SK-N-SH treated with all-trans-retinoic acid at 6 μM for 48 hours (cell line): ENCODE measurements around the gene DET1.

Experiments used
- ISL1 ChIP-seq: fragments of 250-450 bp; sonication (Bioruptor Pico); IDR thresholded peaks from 2 replicates; pipeline ENCODE4 v2.1.2; 2022; ENCODE audit warnings: mild to moderate bottlenecking, moderate library complexity
- PATZ1 ChIP-seq: fragments of 250-450 bp; sonication (Bioruptor Pico); IDR thresholded peaks from 2 replicates; pipeline ENCODE4 v1.8.0; 2020; ENCODE audit warnings: mild to moderate bottlenecking, moderate library complexity, borderline replicate concordance
- PPARA ChIP-seq: fragments of 250-450 bp; sonication (Bioruptor Pico); IDR thresholded peaks from 2 replicates; pipeline ENCODE4 v1.5.0; 2020; ENCODE audit warnings: mild to moderate bottlenecking, borderline replicate concordance
- RARB ChIP-seq: fragments of 250-450 bp; sonication (Bioruptor Pico); IDR thresholded peaks from 2 replicates; pipeline ENCODE4 v1.8.0; 2021; ENCODE audit warnings: mild to moderate bottlenecking, moderate library complexity
- ZFP3 ChIP-seq: fragments of 250-450 bp; sonication (Bioruptor Pico); IDR thresholded peaks from 2 replicates; pipeline ENCODE4 v1.5.0; 2020; ENCODE audit warnings: mild to moderate bottlenecking, moderate library complexity
- ZFP30 ChIP-seq: fragments of 450-650 bp; formaldehyde crosslinking; IDR thresholded peaks from 2 replicates; pipeline ENCODE4 v1.5.0; 2022; ENCODE audit warnings: mild to moderate bottlenecking, moderate library complexity
- TF ChIP-seq, protein P1 (sequence below): fragments of 250-450 bp; sonication (Bioruptor Pico); IDR thresholded peaks from 2 replicates; pipeline ENCODE4 v1.5.1; 2020; ENCODE audit warnings: low read depth, mild to moderate bottlenecking, moderate library complexity

- TF ChIP-seq ZFP30 (CRISPR knock-in tag) (no peak), ISL1 (CRISPR knock-in tag) (no peak), PATZ1 (CRISPR knock-in tag) (no peak), PPARA (CRISPR knock-in tag) (no peak), ZFP3 (CRISPR knock-in tag) (no peak), RARB (no peak)
- TF ChIP-seq, protein P1, sequence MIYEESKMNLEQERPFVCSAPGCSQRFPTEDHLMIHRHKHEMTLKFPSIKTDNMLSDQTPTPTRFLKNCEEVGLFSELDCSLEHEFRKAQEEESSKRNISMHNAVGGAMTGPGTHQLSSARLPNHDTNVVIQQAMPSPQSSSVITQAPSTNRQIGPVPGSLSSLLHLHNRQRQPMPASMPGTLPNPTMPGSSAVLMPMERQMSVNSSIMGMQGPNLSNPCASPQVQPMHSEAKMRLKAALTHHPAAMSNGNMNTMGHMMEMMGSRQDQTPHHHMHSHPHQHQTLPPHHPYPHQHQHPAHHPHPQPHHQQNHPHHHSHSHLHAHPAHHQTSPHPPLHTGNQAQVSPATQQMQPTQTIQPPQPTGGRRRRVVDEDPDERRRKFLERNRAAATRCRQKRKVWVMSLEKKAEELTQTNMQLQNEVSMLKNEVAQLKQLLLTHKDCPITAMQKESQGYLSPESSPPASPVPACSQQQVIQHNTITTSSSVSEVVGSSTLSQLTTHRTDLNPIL: no peak
These were observed 55.3 kb downstream of the DET1 start for GRCh38 chr15:88491158-88491557.
